Stomach (tissue), 9 donors: ENCODE results near the gene IL22RA2. TPM values are rescaled to one million over a fixed set of nuclear protein-coding genes. Genes with fewer than 3 reads are reported as not detected.

Experiments
- DNase-seq, 2 donors: peaks; one replicate each; pipeline versions ENCODE4 v3.0.0 to v3.0.0-alpha.2; 2013 to 2019
- H3K27ac ChIP-seq, 5 donors: fragments of 200-600 bp in 4 of 5; sonication (generic) in 4 of 5; one replicate each; pipeline ENCODE4 v1.5.1; 2013 to 2019; ENCODE audit warnings: mild to moderate bottlenecking in 1 of 5, moderate library complexity in 1 of 5
- H3K27me3 ChIP-seq, 3 donors: fragments of 200-600 bp; sonication (generic); one replicate each; pipeline ENCODE4 v1.5.1; 2017 to 2019; ENCODE audit warnings: mixed run types in 1 of 3
- H3K36me3 ChIP-seq, 4 donors: fragments of 200-600 bp; sonication (generic); 1 replicate in 3 of 4; 2 replicates in 1 of 4; pipeline ENCODE4 v1.5.1; 2016 to 2019
- H3K4me1 ChIP-seq, 4 donors: fragments of 200-600 bp; sonication (generic); one replicate each; pipeline ENCODE4 v1.5.1; 2016 to 2019
- H3K4me3 ChIP-seq, 4 donors: fragments of 200-600 bp; sonication (generic) in 3 of 4; one replicate each; pipeline ENCODE4 v1.5.1; 2016 to 2019; ENCODE audit warnings: mild to moderate bottlenecking in 1 of 4
- H3K9me3 ChIP-seq, 4 donors: fragments of 200-600 bp; sonication (generic); one replicate each; pipeline ENCODE4 v1.5.1; 2016 to 2019
- EP300 ChIP-seq: sonication (generic); formaldehyde crosslinking; IDR thresholded peaks from one replicate; pipeline ENCODE4 v1.6.1; 2017; ENCODE audit warnings: antibody characterized with exemption
- POLR2A ChIP-seq, 4 donors: fragments of 450-650 bp; IDR thresholded peaks; one replicate each; pipeline ENCODE4 v1.6.1; 2016; ENCODE audit warnings: antibody characterized with exemption in 4 of 4, control low read depth in 2 of 4, mild to moderate bottlenecking in 1 of 4, moderate library complexity in 1 of 4
- POLR2AphosphoS5 ChIP-seq, 3 donors: sonication (generic); formaldehyde crosslinking; IDR thresholded peaks; one replicate each; pipeline ENCODE4 v1.6.1; 2016; ENCODE audit warnings: antibody characterized with exemption in 3 of 3
- WGBS, 5 donors: extraction: QIAGEN DNeasy Blood & Tissue Kit in 3 of 5; methylation state at CpG; one replicate each; pipeline versions ENCODE4 v1.1.5 to v1.1.7; 2013 to 2018; 5-methylcytosine and 5-hydroxymethylcytosine counted together
- intact Hi-C: fragments of 100-400 bp; cut with DNase I; formaldehyde crosslinking; loops from one replicate; pipeline ENCODE4 v1.15.1; 2023; ENCODE audit warnings: low total_unique reads
- polyA plus RNA-seq, 3 donors: library from polyadenylated mRNA; stranded (reverse); fragments of 200-250 nt; gene quantifications; one replicate each; pipeline ENCODE4 v1.2.3, GENCODE V29; 2013
- total RNA-seq, 5 donors: library from RNA; depleted of rRNA; stranded (reverse); fragments of >200 nt; gene quantifications; one replicate each; pipeline versions ENCODE4 v1.1.0 to v1.2.3, GENCODE V29; 2014 to 2016
- TF ChIP-seq, protein P1 (sequence below), 7 experiments: fragments of 450-650 bp in 4 of 7; fragments of 200-600 bp in 3 of 7; sonication (generic) in 3 of 7; IDR thresholded peaks; one replicate each; pipeline ENCODE4 v1.5.1; 2016 to 2019; ENCODE audit warnings: antibody characterized with exemption in 7 of 7, control low read depth in 2 of 7, mild to moderate bottlenecking in 1 of 7
- donor health status: healthy with polysubstance abuse.
- donor health status: Bipolar disorder and iron deficiency.
- donor health status: healthy.

The IL22RA2 gene
- total and polyA plus RNA-seq, 8 donors, result 0.05 TPM; not detected in 7

DNA sequence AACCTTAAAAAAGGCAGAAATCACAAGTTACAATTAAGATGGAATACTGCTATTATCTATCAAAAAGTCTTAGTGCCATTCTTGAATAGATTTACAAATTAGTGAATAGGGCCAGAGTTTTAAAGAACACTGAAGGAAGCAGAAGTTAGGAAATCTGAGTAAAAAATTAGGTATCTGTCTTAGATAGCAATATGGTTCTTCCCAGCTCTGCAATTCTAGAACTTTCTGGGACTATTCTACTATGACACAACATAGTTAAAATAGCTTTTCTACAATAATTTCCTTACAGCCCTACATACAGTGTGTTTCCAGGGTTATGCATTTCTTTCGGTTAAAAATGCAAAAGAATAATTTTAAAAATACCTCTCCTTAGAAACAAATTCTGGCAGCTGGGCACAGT is 27.6 kb upstream of the IL22RA2 start:
- peaks cover 0 to 10% (median 0%) of the 10 kb centered on the region in 4 donors for H3K4me1 ChIP-seq
- DNase-seq, result no peak
- H3K27ac ChIP-seq, result no peak overlapping the region
- WGBS, 5 donors, result 95 to 100% (median 97%) methylated on average over 1 of the region's 1 CpG
- H3K9me3 ChIP-seq, result no peaks in the 10 kb centered on the region
- intact Hi-C loops, result no loop called here
- no peak for TF ChIP-seq POLR2A (IDR thresholded peaks at IDR 0.05)
- H3K36me3 ChIP-seq, result peaks cover 53 to 93% (median 87%) of the 10 kb centered on the region in 4 donors
- H3K4me3 ChIP-seq, result no peak overlapping the region
- no peaks in the 10 kb centered on the region for H3K27me3 ChIP-seq

DNA sequence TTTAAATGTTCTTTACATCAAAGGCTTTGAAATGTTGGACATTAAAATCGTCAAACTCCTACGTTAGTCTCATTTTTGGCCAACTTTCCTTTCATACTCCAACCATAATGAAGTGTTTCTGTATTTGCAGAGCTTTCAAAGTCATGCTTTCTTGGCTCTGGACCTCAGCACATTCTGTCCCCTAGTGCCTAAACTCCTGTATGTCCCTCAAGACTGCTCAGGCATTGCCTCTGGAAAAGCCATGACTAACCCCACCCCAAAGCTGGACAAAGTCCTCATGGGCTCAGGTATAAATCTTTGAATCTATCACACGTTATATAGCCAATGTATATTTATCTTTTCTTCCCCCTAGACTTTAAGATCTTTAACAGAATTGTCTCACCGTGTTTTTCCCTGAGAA is 26.8 kb upstream of the IL22RA2 start:
- TF ChIP-seq POLR2A (IDR thresholded peaks at IDR 0.05) (no peak), POLR2AphosphoS5 (IDR thresholded peaks at IDR 0.05) (no peak), EP300 (no peak)
- TF ChIP-seq, protein P1, sequence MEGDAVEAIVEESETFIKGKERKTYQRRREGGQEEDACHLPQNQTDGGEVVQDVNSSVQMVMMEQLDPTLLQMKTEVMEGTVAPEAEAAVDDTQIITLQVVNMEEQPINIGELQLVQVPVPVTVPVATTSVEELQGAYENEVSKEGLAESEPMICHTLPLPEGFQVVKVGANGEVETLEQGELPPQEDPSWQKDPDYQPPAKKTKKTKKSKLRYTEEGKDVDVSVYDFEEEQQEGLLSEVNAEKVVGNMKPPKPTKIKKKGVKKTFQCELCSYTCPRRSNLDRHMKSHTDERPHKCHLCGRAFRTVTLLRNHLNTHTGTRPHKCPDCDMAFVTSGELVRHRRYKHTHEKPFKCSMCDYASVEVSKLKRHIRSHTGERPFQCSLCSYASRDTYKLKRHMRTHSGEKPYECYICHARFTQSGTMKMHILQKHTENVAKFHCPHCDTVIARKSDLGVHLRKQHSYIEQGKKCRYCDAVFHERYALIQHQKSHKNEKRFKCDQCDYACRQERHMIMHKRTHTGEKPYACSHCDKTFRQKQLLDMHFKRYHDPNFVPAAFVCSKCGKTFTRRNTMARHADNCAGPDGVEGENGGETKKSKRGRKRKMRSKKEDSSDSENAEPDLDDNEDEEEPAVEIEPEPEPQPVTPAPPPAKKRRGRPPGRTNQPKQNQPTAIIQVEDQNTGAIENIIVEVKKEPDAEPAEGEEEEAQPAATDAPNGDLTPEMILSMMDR (IDR thresholded peaks at IDR 0.05), result no peak
- Histone ChIP-seq H3K36me3 (peaks cover 46 to 86% (median 80%) of the 10 kb centered on the region in 4 donors), H3K27me3 (no peaks in the 10 kb centered on the region), H3K27ac (no peak overlapping the region), H3K4me3 (no peak overlapping the region), H3K9me3 (no peaks in the 10 kb centered on the region), H3K4me1 (peaks cover 0 to 4% (median 0%) of the 10 kb centered on the region in 4 donors)
- intact Hi-C loops, result no loop called here
- WGBS, 5 donors, result 88 to 94% (median 93%) methylated on average over 4 of the region's 4 CpGs
- DNase-seq, result no peak

DNA sequence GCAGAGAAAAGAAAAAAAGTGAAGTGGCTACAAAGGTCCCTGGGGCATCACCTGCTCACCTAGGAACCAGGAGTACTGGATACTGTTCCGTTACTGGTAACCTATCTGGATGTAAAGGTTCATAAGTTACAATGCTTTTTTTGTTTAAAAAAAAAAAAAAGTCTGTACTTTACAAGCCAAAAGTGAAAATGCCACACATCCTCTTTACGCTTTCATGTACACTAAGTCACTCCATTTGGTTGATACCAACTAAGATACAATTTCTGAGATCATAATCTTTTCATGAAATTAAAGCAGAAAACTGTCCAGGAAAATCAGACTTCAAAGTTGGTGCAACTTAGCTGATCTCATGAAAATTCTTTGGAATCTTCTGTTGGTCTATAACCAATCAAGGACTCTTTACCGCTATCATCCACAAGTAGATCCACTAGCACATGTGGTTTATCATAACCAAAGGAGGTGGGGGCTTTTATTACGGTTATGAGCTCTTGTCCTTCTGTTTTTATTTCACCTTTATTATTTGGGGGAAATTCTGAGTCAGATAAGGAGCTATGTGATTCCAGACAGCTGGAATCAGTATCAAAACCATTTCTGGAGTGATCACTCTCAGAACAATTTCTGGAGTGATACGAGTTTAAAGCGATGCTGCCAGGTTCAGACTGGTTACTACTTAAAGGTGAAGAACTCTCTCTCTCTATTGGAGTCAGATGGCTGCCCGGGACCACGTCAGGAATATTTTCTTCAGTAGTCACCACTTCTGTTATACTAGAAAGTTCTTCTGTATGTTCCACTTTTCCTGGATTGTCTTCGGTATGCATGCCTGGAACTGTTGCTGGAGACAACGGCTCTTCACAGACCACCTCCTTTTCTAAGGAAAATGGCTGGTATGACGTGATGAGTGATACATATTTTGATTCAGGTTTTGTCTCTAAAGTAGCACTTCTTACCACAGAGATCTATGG is 24.5 kb upstream of the IL22RA2 start:
- no peaks in the 10 kb centered on the region for H3K4me1 ChIP-seq
- intact Hi-C loops, result no loop called here
- H3K27me3 ChIP-seq, result no peaks in the 10 kb centered on the region
- H3K36me3 ChIP-seq, result peaks cover 29 to 62% (median 57%) of the 10 kb centered on the region in 4 donors
- 92 to 97% (median 96%) methylated on average over 11 of the region's 11 CpGs for WGBS, 5 donors
- H3K27ac ChIP-seq, result no peak overlapping the region
- no peak for DNase-seq
- TF ChIP-seq, protein P1 (IDR thresholded peaks at IDR 0.05), result no peak
- TF ChIP-seq EP300, result no peak
- TF ChIP-seq POLR2AphosphoS5 (IDR thresholded peaks at IDR 0.05), result no peak
- TF ChIP-seq POLR2A (IDR thresholded peaks at IDR 0.05), result no peak
- no peaks in the 10 kb centered on the region for H3K9me3 ChIP-seq
- no peak overlapping the region for H3K4me3 ChIP-seq

DNA sequence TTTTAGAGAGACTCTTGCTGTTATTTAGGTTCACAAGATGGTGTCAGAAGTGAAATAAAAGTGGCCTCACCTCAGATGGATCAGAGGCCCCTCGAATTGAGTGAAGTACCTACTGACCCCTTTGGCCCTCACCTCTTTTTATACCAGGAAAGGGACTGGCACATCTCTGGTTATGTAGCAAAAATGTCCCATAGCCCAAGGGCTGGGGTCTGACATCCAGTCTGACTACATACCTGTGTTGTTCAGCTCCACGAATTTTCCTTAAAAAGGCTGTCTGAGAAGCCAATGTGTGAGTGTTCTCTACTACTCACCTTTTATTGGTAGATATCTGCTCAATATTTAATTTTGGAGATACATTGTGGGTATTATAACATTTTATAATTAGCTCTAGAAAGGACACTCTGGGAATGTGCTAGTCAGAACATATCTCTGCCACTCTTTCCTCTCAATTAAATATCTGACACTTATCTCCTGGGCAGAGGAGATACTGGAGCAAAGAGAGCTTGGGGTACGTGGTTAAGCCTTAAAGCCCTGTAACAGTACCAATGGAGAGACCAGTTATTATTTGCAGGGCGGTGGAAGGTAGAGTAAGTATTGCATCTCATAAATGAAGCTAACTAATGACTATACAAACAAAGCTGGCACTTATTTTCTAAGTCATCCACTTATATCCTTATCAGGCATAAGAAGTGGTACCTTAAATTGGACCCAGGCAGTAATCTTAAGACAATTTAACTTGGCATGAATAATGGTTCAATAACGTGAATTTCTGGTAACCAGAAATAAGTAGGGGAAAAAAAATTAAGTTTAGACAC is 20.0 kb upstream of the IL22RA2 start:
- H3K27me3 ChIP-seq, result no peaks in the 10 kb centered on the region
- no peak overlapping the region for H3K4me3 ChIP-seq
- H3K9me3 ChIP-seq, result peaks cover 0 to 11% (median 0%) of the 10 kb centered on the region in 4 donors
- WGBS, 5 donors, result 63 to 72% (median 67%) methylated on average over 5 of the region's 5 CpGs
- no peak for TF ChIP-seq EP300
- no peak for TF ChIP-seq POLR2A (IDR thresholded peaks at IDR 0.05)
- TF ChIP-seq POLR2AphosphoS5 (IDR thresholded peaks at IDR 0.05), result no peak
- TF ChIP-seq, protein P1 (IDR thresholded peaks at IDR 0.05), result no peak
- H3K4me1 ChIP-seq, result no peaks in the 10 kb centered on the region
- intact Hi-C loops, result no loop called here
- no peak overlapping the region for H3K27ac ChIP-seq
- no peak for DNase-seq
- H3K36me3 ChIP-seq, result peaks cover 10 to 22% (median 16%) of the 10 kb centered on the region in 4 donors
